Measurements from ENCODE around the gene HAUS1.
A peak's percentile ranks its signal among the peaks of the same experiment; 100 is the strongest.

HAUS1 gene

DNA sequence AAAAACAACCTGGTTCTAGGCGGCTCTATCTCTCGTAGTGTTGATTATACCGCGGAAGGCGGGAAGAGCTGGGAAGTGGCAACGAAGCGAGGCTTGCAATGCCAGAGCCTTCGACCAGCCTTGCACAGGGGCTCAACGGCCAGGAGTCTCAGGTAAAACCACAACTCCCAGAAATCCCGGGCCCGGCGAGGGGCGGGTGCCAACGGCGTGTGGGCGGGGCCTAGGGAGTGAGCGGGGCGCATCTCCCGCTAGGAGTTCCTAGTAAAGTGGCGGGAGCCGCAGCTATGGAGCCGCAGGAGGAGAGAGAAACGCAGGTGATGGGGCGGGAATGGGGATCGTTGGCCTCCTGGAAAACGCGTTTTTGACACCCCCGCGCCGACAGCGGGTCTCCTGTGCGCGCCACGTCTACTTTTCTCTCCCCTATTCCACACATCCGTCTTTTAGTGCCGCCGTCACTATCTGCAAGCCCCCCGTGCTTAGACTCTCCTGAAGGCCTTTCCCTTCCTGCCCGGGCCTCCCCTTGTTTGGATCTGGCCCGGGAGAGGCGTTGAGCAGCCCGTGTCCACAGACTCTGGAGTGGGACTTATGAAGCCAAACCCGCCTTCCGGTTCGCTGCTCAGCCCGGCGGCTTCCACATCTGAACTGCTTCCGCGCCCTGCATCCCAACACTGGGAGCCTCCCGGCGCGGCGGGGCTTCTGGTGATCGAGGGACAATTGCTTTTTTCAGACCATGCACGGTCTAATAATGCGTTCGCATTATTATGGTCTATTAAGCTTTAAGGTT, at the start of gene HAUS1:
Gene HAUS1 (plus strand): TSS at position 258 of the 784 bp plus-strand sequence. CDS start 27 bp downstream, at position 285.
- DNase-seq (ENCODE audit: low read depth in 2 of 2): peak; percentile 75 to 84

GRCh38 chr18:46054956-46055837, 49.0 kb upstream of the HAUS1 start:
- no peak for DNase-seq (ENCODE audit: low read depth in 2 of 2)

- no peak for DNase-seq (ENCODE audit: low read depth in 2 of 2)
Observed at GRCh38 chr18:46055838-46056230, 48.4 kb upstream of the HAUS1 start.

DNA sequence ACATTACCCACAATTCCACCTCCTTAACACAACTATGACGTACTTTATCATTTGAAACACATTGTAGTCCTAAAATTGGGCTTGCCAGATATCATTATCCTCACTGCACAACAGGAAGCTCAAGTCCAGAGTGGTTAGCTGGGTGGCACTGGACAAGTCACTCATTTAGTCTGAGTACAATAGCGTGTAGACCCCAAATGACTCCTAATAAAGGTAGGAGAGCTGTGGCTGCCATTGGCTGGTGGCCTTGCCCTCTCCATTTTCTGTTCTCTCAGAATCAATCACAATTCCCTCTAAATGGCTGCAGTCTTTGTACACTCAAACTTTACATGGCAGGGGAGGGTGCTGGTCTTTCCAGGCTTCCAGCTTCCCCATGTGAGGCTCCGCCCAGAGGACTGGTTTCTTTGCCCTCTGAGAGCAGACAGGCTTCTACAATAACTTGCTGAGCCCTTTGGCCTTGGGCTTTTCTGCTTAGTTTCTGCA, 43.8 kb upstream of the HAUS1 start:
- no peak for DNase-seq (ENCODE audit: low read depth in 2 of 2)

DNA sequence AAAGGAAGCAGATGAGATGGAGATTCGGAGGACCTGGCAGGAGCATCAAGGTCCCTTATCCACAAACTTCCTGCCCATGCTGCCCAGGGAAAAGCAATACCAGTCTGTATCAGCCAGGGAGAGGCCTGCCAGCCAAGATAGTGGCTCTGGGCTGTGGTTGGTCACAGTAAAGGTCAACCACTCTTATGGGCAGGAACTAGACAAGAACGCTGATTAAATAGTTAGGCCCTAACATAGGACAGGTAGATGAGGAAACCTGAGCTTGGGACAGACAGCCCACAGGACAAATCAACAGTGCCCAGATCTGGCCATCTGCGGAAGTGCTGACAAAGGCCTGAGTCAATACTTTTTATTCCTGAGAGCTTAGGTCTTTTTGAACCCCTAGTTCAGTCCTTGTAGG, 42.8 kb upstream of the HAUS1 start:
- no peak for DNase-seq (ENCODE audit: low read depth in 2 of 2)

DNA sequence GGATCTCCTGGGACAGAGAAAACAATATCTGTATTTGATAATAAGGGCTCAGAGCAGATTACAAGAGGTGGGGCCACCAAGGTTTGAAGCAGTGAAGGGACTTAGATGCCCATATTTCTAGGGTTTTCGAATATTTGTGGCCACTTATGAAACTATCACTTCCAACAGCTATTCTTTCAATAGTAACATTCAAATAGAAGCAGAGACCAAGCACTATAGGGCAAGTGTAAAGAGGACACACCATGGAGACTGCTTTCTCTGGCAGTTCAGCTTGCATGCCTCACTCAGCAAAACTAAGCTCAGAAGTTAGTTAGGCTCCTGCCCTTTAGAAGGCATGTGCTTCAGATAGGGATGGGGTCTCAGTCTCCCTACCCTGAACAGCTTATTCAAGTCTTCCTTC, 42.4 kb upstream of the HAUS1 start:
- DNase-seq (ENCODE audit: low read depth in 2 of 2): no peak

DNA sequence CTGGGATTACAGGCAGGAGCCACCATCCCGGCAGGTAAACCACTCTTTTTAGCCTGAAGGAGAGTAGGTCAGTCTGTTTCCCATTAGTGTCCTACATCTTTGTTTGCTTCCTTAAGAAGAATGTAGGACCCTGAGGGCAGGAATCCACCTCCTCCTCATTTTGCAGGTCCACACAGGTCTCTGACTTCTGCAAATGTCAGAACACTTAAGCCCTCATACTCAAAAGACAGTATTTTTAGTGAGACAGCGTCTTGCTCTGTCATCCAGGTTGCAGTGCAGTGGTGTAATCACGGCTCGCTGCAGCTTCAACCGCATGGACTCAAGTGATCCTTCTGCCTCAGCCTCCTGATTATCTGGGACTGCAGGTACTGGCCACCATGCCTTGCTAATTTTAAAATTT, 41.4 kb upstream of the HAUS1 start:
- DNase-seq (ENCODE audit: low read depth in 2 of 2): no peak

DNA sequence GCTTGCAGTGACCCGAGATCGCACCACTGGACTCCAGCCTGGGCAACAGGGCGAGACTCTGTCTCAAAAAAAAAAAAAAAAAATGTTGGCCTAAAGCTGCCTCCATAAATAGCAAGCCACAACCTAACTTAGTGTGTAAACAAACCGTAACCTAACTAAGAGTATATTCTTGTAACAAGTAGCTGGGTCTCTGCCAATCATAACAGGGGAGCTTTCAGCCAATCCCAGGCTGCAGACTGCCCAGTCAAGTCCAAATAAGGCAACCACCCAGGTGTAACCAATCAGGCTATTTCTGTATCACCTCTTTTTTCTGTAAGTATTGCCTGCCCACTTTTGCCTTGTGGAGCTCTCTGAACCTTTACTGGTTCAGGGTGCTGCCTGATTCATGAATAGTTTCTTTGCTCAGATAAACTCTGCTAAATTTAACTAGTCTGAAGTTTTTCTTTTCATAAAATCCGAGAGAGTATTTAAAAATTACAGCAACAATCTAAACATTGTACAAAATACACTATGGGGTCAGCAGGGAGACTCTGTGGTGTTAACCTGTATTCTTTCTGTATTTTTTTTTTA, 36.7 kb upstream of the HAUS1 start:
- no peak for DNase-seq (ENCODE audit: low read depth in 2 of 2)

GRCh38 chr18:46068763-46069162, 35.4 kb upstream of the HAUS1 start:
- no peak for DNase-seq (ENCODE audit: low read depth in 2 of 2)

GRCh38 chr18:46069524-46069923, 34.7 kb upstream of the HAUS1 start:
- DNase-seq (ENCODE audit: low read depth in 2 of 2): no peak

DNA sequence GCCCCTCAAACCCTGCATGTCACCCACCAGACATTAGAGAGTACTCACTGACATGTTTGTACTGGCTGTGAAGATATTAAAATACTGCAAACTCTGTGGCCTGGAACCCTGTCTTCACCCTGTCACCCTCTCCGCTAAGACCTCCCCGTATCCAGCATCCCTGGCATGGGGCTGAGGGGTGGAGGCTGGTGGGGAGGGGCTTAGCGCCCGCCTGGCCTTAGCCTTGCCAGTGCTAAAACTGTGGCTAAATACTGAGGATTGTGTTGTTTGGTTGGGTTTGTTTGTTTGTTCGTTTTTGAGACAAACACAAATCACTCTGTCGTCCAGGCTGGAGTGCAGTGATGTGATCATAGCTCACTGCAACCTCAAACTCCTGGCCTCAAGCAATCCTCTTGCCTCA, 34.0 kb upstream of the HAUS1 start:
- DNase-seq (ENCODE audit: low read depth in 2 of 2): no peak

GRCh38 chr18:46070815-46071652, 33.2 kb upstream of the HAUS1 start:
- peak in 1 of 2 donors; percentile 8 for DNase-seq (ENCODE audit: low read depth in 2 of 2)

DNA sequence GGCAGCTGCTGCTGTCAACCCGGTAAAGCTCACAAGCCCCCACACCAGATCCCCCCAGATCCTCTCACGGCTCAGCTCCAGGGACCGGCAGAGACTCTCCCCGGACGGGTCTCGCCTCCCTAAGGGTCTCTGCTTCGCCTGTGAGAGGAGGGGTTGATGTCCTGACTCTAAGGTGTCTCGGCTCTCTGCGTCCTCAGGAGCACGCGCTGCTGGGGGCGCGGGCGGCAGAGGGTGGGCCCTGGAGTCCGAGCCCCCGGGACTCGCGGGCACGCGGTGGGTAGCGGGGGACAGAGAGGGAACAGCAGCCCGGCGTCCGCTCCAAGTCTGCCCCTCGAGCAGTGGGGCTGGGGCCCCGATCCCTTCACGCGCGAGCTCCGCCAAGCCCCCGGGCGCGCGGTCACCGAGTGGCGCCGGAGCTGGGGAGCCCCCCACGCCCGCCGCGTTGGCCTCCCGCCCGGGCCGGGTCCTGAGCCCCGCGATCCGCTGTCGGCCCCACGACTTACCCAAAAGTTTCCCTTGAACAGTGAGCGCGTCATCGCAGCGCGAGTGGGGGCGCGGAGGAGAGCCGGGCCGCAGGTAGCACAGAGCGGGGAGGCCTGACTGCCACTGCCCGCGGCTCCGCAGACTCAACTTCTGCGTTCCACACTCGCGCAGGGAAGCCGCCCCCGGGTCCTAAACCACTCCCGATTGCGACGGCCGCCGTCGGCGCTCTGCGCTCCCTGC, 32.4 kb upstream of the HAUS1 start, which contains the start of gene PSTPIP2:
Gene PSTPIP2 (minus strand): TSS at position 608 of the 723 bp plus-strand sequence. CDS start 72 bp downstream, at position 536.
- peak; percentile 54 to 56 for DNase-seq (ENCODE audit: low read depth in 2 of 2)

- no peak for DNase-seq (ENCODE audit: low read depth in 2 of 2)
Observed at GRCh38 chr18:46072376-46072867, 31.8 kb upstream of the HAUS1 start.

- no peak for DNase-seq (ENCODE audit: low read depth in 2 of 2)
Observed at GRCh38 chr18:46072959-46073358, 31.2 kb upstream of the HAUS1 start.

- DNase-seq (ENCODE audit: low read depth in 2 of 2): peak in 1 of 2 donors; percentile 72
Observed at GRCh38 chr18:46073474-46074331, 30.5 kb upstream of the HAUS1 start.

DNA sequence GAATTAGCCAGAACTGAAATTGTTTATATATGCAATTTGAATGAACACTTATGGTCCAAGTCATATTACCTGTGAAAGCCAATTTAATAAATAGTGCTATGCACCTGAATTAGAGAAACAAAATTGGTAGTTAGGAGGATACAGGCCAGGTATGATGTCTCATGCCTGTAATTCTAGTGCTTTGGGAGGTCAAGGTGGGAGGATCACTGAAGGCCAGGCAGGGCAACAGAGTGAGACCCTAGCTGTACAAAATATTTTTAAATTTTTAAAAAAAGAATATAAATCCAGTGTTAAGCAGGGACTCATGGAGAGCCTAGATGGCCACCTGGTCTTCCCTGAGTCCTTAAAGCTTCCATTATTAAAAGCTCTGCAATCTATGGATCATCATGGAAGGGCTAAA, 24.8 kb upstream of the HAUS1 start:
- DNase-seq (ENCODE audit: low read depth in 2 of 2): no peak

DNA sequence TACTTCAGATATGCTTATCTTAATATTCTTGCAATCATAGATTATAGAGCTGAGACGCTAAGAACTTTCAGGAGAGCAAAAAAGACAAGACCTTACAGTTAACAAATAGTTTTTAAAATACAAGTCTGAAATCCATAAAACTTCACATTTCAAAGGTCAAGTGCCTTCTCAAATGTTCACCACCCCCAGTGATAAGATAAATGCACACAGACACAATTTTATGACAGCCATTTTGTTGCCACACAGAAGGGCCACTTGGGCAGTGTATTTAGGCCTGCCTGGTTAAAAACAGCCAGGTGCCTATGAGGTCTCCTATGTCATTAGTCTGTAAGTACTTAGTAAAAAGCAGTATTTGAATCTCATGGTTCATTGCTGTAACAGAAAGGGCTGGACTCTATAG, 24.0 kb upstream of the HAUS1 start:
- no peak for DNase-seq (ENCODE audit: low read depth in 2 of 2)

DNA sequence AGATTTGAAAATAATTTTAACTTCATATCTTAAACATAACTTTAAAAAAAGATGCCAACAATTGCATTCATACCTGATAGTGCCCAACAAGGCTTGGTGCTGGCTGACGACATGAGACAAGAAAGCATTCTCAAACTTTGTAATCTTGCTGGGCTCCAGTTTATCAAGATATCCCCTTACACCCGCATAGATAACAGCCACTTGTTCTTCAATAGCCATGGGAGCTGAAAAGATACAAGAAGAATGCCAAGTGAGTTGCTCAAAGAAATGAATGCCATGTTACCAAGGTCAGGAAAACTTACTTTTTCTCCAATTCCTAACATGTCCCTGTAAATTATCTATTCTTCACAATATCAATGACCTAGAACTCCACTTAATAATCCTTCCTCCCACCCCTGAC, 19.8 kb upstream of the HAUS1 start:
- DNase-seq (ENCODE audit: low read depth in 2 of 2): no peak
